A549 treated with GW870086 at 1 μM for 4 hours (cell line): Measurements from ENCODE around the gene GLT8D2. TPM values are rescaled to one million over a fixed set of nuclear protein-coding genes. Genes with fewer than 3 reads are reported as not detected.

Experiments
- total RNA-seq: library from RNA; stranded (reverse); fragments of 200-300 nt; extraction: Qiagen RNA extraction; gene quantifications from 5 replicates; pipeline ENCODE4 v1.2.3, GENCODE V29; 2022; ENCODE audit warnings: low read depth

GLT8D2 gene
- 0.09 to 0.59 TPM (median 0.25 TPM) in 5 replicates for total RNA-seq

GRCh38 chr12:104049903-104050356, at the start of gene GLT8D2:
Gene GLT8D2, minus strand, starts transcription at chr12:104050187. Its CDS starts 30,539 bp downstream, at chr12:104019648.

GRCh38 chr12:104064031-104064841, 14.2 kb upstream of the GLT8D2 start, which contains the start of gene HCFC2:
Gene HCFC2, plus strand, starts transcription at chr12:104064531. Its CDS starts 30 bp downstream, at chr12:104064561.

GRCh38 chr12:103965590-103966504, 84.1 kb downstream of the GLT8D2 start, which contains the start of gene TDG:
Gene TDG, plus strand, starts transcription at chr12:103965872. Its CDS starts 166 bp downstream, at chr12:103966038.

Other genes starting within 250 kb of the GLT8D2 start
- 9.8 to 11.1 TPM (median 10.8 TPM) in 5 replicates for gene NT5DC3, start 209.0 kb downstream of the GLT8D2 start, total RNA-seq
- gene HSP90B1, start 119.8 kb downstream of the GLT8D2 start, total RNA-seq: 512 to 628 TPM (median 602 TPM) in 5 replicates
- gene TDG, start 84.3 kb downstream of the GLT8D2 start, total RNA-seq: 23.3 to 30.4 TPM (median 29.5 TPM) in 5 replicates
- 3.1 to 5.6 TPM (median 4.5 TPM) in 5 replicates for gene HCFC2, start 14.3 kb upstream of the GLT8D2 start, total RNA-seq
- 19.1 to 27.5 TPM (median 26.3 TPM) in 5 replicates for gene NFYB, start 88.0 kb upstream of the GLT8D2 start, total RNA-seq
- gene TXNRD1, start 165.6 kb upstream of the GLT8D2 start, total RNA-seq: 763 to 977 TPM (median 906 TPM) in 5 replicates